NCI-H1048 (cell line): ENCODE results near the gene MPZL2.

Experiments used
- DNase-seq: peaks from one replicate; lab custom pipeline; 2025; lab: John Stamatoyannopoulos, UW

MPZL2 gene

DNA sequence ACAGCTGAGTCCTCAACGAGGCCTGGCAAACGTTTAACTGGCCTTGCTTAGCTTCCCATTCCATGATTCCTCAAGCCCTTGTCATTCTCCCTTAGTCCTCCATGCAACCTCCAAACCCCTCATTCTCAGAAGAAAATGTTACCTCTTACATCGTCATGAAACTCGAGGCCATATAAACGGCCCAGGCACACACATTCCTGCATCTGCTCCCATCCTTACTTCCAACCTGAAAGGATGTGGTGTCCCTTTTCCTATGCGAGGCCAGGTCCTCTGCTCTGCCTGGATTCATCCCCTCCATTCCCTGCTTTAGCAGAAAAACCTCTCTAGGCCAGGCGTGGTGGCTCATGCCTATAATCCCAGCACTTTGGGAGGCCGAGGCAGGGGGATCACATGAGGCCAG lies 20.9 kb downstream of the MPZL2 start:
- DNase-seq, result no peak

DNA sequence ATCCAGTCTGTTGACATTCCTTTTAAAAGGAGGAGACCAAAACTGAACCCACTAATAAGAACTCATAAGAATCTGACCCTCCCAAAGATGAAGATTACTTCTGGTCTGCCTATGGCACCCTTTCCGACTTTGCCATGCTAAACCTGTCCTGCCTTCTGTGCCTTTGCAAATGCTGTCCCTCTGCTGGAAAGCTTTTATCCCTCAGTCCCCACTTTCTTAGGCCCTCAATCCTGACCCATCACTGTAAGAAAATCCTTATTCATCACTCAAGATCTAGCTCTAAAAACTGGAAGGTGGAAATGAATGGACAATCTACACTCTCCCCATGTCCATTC lies 22.4 kb downstream of the MPZL2 start:
- no peak for DNase-seq

DNA sequence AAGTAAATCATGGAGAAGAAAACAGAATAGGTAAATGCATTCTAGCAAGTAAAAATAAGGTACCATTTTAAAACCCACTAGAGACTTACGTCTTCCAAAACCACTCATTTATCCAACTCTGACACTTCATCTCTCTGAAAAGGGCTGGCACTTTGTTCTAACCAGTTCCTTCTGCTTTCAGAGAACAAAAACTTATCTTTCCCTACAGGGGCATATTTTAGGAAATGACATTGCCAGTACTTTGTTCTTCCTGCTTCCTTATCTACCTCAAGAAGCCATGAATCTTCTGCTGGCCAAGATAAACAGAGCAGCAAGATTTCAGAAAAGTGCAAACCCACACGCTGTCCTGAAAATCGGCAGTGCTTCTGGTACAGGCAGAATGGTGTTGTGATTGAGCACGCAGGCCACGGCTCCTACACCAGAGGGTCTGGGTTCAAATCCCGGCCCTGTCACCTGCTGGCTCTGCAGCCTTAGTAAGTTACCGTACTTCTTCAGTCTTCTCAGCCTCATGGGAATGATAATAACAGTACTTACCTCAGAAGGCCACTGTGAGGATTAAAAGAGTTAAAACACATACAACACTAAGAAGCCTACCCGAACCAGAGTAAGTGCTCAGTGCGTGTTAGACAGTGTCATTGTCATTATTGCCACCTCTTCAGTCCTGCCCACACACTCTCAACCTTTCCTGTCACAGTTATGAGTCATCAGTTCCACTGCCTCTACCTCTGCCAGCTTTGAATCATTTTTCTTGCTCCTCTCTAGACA lies 22.9 kb downstream of the MPZL2 start:
- DNase-seq, result no peak

DNA sequence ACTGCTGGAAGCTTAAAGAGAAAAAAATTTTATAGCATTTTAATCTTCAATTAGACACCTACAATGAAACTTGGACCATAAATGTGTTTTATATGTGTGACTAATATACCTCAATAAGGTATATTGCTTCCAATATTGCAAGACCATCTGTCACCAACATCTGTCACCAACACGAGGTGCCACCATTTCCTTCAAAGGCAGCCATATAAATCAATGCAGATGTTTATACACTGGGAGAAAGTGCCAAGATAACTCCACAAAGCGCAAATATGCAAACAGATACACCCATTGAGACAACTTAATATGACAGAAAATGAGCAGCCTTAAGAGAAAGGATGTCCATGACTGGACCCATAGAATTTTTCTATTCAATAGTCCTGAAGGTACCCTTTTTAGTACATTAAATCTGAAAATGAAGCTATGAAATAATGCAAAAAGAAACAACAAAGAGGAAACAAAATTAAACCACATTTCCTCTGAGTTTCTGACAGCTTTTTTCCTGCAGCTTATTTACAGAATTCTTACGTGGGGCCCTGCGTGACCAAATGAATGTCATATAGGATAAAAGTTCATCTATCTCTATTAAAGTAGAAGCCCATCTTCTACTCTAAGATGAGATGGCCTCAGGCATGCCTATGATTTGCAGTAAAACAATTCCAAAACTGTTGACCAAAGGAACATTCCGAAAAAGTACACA lies 24.4 kb downstream of the MPZL2 start:
- DNase-seq, result no peak

DNA sequence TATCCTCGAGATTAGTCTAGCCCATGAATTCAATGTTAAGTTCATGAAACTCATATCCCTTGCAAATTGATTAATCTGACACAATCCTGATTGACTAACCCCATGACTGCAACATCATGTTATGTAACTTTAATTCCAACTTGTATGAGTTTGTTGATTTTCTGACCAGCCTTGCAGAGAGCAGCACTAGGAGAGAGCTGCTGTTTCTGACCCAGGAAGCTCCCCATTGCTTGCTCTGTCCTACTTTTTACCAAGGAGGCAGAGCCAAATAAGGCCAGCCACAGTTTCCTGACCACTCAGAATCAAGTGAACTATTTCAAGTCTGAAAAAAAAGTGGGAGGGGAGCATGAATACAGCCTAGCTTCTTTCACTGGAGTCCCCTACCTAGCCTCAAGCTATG lies 25.2 kb downstream of the MPZL2 start:
- DNase-seq, result no peak

DNA sequence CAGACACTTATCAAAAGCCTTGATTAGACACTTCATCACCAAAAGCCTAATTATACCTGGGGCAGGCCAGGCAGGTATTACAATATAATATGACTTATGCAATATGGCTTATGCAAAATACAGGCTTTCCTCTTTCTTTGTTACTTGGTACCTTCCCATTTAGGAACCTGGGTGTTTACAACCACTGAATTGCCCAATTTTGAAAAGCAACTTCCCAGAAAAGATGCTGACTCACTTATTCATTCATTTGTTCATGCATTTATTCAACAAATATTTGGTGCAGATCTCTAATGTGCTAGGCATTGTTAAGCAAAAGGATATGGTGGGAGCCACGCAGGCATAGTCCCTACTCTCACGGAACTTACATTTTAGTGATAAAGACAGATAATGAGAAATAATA lies 25.7 kb downstream of the MPZL2 start:
- DNase-seq, result no peak

DNA sequence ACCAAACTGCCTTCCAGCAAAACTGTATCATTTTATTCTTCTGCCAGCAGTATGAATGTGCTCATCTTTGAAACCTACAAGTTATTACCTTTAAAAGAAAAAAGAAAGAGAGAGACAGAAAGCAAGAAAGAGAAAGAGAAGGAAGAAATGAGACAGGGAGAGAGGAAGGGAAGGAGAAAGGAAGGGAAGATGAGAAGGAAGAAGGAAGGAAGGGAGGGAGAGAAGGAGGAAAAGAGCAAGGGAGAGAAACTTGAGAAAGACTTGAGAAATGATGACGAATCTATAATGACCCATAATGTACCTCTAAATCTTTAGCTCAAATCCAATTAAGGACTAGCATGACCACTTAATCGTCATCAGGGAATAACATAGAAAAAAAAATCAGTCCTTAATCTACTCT lies 27.9 kb downstream of the MPZL2 start:
- DNase-seq, result no peak

DNA sequence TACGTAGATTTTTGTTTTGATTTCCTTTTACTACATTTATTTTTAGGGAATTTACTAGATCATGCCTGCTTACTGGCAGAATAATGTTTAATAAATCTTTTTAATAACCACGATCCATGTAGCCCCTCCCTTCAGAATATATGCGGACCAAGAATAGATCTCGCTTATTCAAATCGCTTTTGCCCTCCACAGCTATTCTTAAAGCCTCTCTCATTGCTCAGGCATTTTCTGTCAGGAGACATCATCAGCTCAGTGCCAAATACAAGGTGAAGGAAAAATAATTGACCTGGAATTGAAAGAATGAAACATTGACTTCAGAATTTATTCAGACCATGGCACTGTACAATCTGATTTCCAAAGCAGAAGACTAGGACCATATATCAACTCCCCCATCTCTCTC lies 29.3 kb downstream of the MPZL2 start:
- no peak for DNase-seq

DNA sequence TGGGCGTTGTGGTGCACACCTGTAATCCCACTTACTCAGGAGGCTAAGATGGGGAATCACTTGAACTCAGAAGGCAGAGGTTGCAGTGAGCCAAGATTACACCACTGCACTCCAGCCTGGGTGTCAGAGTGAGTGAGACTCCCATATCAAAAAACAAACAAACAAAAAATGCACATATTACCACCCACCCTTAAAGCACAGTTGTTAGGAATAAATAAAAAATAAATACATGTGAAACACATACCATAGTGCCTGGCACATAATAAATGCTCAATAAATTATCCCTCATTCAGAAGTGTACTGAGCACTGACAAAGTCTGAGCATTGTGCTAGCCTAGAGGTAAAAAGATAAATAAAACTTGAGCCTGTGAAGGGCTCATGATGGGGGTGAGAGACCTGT lies 30.2 kb downstream of the MPZL2 start:
- no peak for DNase-seq

DNA sequence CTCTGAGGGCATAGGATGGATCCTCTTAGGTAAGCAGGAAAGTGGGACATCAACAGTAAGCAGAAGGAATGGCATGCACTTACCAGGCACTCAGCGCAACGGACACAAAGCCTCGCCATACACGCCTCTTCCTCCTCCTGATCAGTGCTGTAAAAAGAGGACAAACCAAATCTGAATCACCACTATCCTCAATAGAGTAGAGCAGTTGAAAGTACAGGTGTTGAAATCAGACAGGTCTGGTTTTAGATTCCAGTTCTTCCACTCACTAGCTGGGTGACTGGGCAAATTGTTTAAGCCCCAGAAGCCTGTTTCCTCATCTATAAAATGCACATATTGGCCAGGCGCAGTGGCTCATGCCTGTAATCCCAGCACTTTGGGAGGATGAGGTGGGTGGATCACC lies 30.7 kb downstream of the MPZL2 start:
- DNase-seq, result no peak

DNA sequence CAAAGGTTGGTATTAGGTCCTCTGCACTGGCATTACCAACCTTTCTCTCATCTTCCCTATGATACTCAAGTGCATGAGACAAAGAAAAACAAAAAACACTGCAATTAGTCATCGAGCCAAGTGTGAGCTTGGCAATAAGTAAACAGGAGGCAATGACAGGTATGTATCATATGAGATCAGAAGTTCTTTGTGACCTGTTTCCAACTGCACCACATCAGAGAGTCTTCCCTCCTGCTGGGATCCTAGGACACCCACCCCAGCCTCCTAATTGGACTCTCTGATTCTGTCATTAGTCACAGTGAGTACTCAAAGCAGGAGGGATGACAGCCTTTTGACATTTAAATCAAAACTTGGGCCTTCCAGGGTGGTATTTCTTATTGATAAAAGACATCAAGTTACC lies 31.4 kb downstream of the MPZL2 start:
- no peak for DNase-seq

DNA sequence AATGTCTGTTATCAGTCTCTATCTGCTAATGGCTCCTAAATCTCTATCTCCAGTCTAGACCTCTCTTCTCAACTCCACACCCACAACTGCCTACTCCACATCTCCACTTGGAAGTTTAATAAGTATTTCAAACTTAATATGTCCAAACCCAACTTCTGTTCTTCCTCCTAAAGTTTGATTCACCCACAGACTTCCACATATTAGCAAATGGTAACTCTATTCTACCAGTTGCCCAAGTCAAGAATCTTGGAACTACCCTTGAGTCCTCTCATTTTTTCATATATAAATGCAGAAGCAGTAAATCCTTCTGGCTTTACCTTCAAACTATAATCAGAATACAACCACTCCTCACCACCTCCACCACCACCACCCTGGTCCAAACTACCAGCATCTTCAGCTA lies 32.6 kb downstream of the MPZL2 start:
- DNase-seq, result no peak

DNA sequence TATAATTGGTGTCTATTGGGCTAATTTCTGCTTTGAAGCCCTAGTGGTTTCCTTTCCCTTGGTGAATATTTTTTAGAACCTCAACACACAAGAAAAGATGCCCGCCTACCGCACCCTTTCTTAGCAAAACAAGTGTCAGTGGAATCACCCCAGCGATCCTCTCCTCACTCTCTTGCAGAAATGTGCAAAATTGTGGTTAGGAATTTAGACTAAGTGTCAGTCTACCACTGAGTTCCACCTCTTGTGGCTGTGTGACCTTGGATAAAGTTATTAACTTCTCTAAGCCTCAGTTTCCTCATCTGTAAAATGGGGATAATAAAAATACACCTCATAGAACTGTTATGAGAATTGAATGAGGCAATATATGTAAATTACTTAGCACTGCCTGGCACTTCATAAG lies 34.0 kb downstream of the MPZL2 start:
- no peak for DNase-seq

DNA sequence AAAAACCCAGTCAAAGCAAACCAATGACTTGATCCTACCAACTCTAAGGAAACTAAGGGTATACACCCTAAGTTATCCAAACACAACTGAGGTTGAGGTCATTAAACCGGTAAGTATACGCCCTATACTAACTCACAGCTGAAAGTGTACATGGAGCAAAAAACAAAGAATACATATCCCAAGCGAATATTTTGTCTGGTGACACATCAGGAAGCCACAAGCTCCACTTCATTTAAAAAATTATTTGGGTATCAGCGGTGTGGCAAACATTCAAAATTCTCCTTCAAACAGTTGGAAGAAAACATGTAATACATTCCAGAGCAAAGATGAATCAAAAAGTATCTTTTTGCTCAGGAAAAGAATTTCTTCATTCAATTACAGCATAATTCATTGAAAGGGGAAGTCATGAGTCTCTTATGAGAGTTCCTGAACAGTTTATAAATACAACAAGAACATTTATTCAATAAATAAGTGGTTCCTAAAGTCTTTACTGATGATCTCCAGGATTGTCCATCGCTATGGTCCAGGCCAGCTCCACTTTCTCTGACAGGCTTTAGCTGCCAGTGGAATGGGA lies 34.7 kb downstream of the MPZL2 start:
- no peak for DNase-seq

DNA sequence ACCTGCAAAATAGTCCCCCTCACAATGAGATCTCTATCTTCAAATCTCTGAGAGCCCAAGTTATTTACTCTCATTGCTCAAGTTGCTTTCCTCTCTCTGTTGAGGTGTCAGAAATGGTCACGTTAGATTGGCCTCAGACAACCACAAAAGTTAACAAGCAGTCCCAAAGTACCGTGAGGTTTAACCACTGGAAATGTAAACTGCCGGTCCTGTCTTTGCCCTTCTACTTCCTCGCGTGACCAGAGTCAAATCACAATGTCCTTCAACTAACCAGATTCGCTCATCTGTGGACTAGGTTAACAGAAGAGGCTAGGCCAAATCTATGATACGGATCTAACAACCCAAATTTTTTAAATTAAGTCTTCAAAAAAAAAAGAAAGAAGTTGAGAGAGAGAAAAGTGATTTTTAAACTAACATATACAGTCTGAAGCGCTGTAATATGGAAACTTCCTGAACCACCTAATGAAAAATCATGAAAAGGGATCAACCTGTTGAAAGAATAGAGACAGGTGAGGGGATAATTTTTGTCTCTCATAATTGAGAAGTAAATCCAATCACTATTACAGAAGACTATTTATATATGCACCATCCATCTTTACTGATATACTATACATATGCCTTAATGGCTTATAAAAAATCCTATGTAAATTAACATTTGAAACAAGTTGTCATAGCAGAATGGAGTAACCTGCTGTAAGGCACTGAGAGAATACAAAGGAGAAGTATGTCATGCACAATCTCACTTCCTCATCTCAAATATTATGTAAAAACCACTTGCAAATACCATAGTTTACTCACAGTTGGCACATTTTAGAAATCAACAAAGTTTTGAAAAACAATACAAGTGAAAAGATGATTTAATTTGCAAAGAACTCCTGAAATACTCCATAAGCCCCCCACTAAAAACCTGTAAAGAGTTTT lies 36.0 kb downstream of the MPZL2 start:
- no peak for DNase-seq

DNA sequence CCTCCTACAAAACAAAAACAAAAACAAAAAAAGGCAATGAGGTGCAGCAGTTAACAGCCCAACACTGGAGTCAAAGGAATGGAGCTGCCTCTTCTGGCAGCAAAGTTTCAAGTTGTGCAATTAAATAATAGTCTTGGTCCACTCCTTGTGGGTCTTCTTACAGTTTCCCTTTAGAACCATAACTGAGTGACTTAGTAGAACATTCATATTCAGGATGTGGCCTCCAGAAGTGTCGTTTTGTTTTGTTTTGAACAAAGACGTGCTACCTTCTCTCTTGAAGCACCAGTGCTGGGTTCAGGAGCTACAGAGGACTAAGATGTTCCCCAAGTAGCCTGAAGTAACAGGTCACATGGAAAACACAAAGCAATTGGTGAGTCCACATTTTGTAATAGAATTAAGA lies 37.3 kb downstream of the MPZL2 start:
- no peak for DNase-seq

DNA sequence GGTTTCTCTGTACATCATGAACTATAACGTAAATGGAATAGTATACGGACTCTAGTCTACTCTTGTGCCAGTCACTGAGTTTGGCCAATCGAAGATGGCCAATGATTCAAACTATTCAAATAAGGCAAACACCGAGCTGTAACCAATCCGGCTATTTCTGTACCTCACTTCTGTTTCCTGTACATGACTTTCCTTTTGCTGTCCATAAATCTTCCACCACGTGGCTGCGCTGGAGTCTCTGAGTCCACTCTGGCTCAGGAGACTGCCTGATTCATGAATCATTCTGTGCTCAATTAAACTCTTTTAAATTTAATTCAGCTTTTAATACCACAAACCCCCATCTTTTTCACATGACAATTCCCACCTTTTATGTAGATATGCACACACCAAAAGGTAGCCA lies 37.8 kb downstream of the MPZL2 start:
- no peak for DNase-seq

DNA sequence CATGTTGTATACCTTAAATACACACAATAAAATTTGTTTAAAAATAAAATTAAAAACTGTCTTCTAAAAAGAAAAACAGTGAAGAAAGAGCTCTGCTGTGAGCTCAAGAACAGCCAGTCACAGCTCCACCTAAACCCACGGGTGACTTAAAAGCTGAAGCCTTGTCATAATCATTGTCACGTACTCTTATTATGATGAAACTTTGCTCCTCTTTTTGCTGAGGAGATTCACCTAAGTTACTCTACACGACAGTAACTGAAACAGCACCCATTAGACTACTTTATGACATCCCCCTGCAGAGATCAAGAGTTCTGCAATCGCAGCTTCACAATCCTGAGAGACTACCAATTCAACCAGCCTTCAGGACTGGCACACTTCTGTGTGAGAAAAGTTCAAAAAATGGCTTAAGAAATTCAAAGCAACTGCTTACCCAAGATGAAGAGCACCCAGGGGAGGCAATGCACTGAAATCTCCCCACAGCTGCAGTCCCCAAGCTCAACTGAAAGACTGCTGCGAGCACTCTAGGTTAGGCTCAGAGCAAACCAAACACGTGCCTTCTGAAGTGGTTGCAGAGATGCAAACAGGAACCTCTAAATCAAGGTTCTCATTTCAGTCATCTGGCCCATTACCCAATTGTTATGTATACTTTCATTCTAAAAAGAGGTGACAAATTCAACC lies 39.4 kb downstream of the MPZL2 start, which contains the start of gene JAML:
TSS of gene JAML (minus strand) at position 501 of the 678 bp plus-strand sequence. CDS start 10,145 bp downstream, outside the sequence.
- DNase-seq, result no peak

DNA sequence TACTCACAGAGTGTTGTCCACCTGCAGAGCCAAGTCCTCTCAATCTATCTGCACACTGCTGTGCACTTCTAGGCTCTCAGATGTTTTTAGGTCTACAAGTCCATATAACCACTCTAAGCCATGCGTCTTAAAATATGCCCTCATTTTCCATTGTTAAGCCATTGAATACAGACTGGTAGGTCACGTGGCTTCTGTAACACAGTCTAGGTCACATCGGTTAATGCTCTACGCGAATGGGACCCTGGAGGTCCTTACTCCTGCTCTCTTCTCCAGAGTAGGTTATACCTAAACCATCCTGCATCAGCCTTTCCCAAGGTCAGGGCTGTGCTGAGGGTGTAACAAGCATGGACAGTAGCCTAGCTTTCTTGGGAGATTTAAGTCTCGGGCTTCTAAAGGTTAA lies 40.1 kb downstream of the MPZL2 start:
- DNase-seq, result no peak

DNA sequence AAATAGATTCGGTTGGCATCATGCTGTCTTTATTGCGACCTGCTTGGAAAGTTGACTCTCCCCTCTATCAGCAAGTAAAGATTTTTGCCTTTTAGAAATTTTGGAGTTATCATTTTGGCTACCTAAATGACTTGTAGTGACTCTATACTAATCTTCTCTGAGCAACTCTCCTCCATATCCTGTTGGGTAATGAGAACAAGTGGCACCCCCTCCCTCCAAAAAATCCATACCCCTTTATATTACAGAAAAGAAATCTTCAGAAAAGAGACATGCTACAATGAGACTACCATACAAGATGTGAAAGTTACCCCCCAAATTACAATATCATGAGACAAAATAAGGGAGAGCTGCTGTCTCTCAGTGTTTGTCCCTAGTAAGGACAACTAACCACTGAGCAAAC lies 40.5 kb downstream of the MPZL2 start:
- DNase-seq, result no peak

DNA sequence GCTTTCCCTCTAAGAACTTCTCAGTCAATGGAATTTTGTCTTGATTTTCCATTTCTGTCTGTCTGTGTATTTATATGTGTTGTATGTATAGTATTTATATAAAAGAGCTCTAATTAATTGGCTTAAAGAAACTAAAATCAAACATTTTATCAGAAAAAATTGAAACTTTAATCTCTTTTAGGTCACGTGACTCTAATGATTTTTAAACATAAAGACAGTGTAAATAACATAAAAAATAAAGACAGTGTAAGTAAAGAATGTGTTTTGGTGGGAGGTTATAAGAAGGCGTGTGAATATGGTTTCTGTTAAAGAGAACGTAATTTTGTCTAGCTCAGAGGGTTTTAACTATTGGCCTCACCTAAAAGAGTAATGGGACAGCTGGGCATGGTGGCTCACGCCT lies 41.7 kb downstream of the MPZL2 start:
- DNase-seq, result no peak

DNA sequence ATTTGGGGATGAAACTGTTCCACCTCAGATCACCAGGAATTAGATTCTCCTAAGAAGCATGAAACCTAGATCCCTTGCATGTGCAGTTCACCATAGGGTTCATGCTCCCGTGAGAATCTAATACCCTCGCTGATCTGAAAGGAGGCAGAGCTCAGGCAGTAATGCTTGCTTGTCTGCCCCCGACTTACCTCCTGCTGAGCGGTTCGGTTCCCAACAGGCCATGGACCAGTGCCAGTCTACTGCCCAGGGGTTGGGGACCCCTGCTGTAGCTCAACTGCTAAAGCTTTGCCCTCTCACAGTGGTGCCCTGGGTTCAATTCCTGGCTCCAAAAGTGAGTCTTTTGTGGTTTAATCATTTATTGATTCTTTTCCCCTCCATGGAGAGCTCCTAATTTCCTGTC lies 42.7 kb downstream of the MPZL2 start:
- no peak for DNase-seq
